HEK293 (cell line): Measurements from ENCODE around the gene ENGASE.

Experiments used
- CTCF ChIA-PET: fragments of 350-600 bp; formaldehyde crosslinking; extraction: SDS; loops from one replicate; lab custom pipeline; 2021; ENCODE audit warnings: antibody characterized with exemption; lab: Yijun Ruan, JAX
- POLR2A ChIA-PET: fragments of 300-600 bp; formaldehyde crosslinking; extraction: SDS; loops from one replicate; lab custom pipeline; 2020; ENCODE audit warnings: antibody characterized with exemption, inconsistent platforms; lab: Yijun Ruan, JAX
- H3K27ac ChIP-seq: fragments of 200-500 bp; sonication (Bioruptor generic); 2 replicates; pipeline ENCODE4 v1.5.1; 2014; ENCODE audit warnings: low read depth, low read length, control low read depth, inconsistent platforms; ENCODE audit errors: extremely low read depth
- H3K36me3 ChIP-seq, 2 experiments: fragments of 200-500 bp in 1 of 2; sonication (Bioruptor generic) in 1 of 2; 1 replicate in 1 of 2; 2 replicates in 1 of 2; pipeline ENCODE4 v1.5.1; 2014 to 2017; ENCODE audit warnings: inconsistent platforms in 2 of 2, low read length in 2 of 2; ENCODE audit not compliant: control insufficient read depth in 2 of 2, insufficient read depth in 1 of 2
- H3K4me1 ChIP-seq: fragments of 200-500 bp; sonication (Bioruptor generic); 2 replicates; pipeline ENCODE4 v1.5.1; 2014; ENCODE audit warnings: mild to moderate bottlenecking, low read length, inconsistent platforms; ENCODE audit not compliant: control insufficient read depth, insufficient read depth
- H3K4me3 ChIP-seq: 2 replicates; pipeline ENCODE4 v1.5.1; 2011; ENCODE audit warnings: low read depth, mild to moderate bottlenecking, control low read depth, low read length, moderate library complexity
- H3K9me3 ChIP-seq: fragments of 200-500 bp; sonication (Bioruptor generic); 2 replicates; pipeline ENCODE4 v1.5.1; 2014; ENCODE audit warnings: low read depth, low read length, inconsistent platforms; ENCODE audit not compliant: control insufficient read depth, insufficient read depth
- CTCF ChIP-seq: fragments of 450-650 bp; formaldehyde crosslinking; IDR thresholded peaks from 2 replicates; pipeline ENCODE4 v1.5.1; 2016; ENCODE audit warnings: missing biosample characterization, missing genetic modification characterization
- GLIS1 ChIP-seq: fragments of 450-650 bp; formaldehyde crosslinking; IDR thresholded peaks from 2 replicates; pipeline ENCODE4 v1.5.1; 2016; ENCODE audit warnings: missing biosample characterization, missing genetic modification characterization
- HOXA7 ChIP-seq: sonication (generic); formaldehyde crosslinking; IDR thresholded peaks from 2 replicates; pipeline ENCODE4 v1.8.1; 2022; ENCODE audit warnings: missing genetic modification reagents, borderline replicate concordance
- KLF17 ChIP-seq: fragments of 450-650 bp; formaldehyde crosslinking; IDR thresholded peaks from 2 replicates; pipeline ENCODE4 v1.5.1; 2016; ENCODE audit warnings: missing biosample characterization, missing genetic modification characterization
- SCRT2 ChIP-seq: fragments of 450-650 bp; formaldehyde crosslinking; IDR thresholded peaks from 2 replicates; pipeline ENCODE4 v1.5.1; 2016; ENCODE audit warnings: missing biosample characterization, missing genetic modification characterization
- SP3 ChIP-seq: fragments of 450-650 bp; formaldehyde crosslinking; IDR thresholded peaks from 2 replicates; pipeline ENCODE4 v1.5.1; 2016; ENCODE audit warnings: missing biosample characterization, missing genetic modification characterization
- ZBTB20 ChIP-seq: fragments of 450-650 bp; formaldehyde crosslinking; IDR thresholded peaks from 2 replicates; pipeline ENCODE4 v1.5.1; 2016; ENCODE audit warnings: missing biosample characterization, missing genetic modification characterization
- ZBTB44 ChIP-seq: fragments of 450-650 bp; IDR thresholded peaks from 2 replicates; pipeline ENCODE4 v1.5.1; 2018; ENCODE audit warnings: missing biosample characterization, mild to moderate bottlenecking, missing genetic modification characterization
- ZFHX2 ChIP-seq: fragments of 450-650 bp; formaldehyde crosslinking; conservative IDR thresholded peaks from 2 replicates; pipeline ENCODE4 v1.5.1; 2016; ENCODE audit warnings: missing biosample characterization, missing genetic modification characterization
- ZNF248 ChIP-seq: fragments of 450-650 bp; formaldehyde crosslinking; IDR thresholded peaks from 2 replicates; pipeline ENCODE4 v1.5.1; 2017; ENCODE audit warnings: missing biosample characterization, missing genetic modification characterization
- ZNF335 ChIP-seq: fragments of 450-650 bp; formaldehyde crosslinking; conservative IDR thresholded peaks from 2 replicates; pipeline ENCODE4 v1.5.1; 2016; ENCODE audit warnings: missing biosample characterization, missing genetic modification characterization
- ZNF362 ChIP-seq: fragments of 450-650 bp; formaldehyde crosslinking; IDR thresholded peaks from 2 replicates; pipeline ENCODE4 v1.5.1; 2016; ENCODE audit warnings: missing biosample characterization, missing genetic modification characterization
- ZNF394 ChIP-seq: fragments of 450-650 bp; formaldehyde crosslinking; IDR thresholded peaks from 2 replicates; pipeline ENCODE4 v1.5.1; 2016; ENCODE audit warnings: missing biosample characterization, missing genetic modification characterization, mild to moderate bottlenecking, moderate library complexity, borderline replicate concordance
- ZNF416 ChIP-seq: fragments of 450-650 bp; formaldehyde crosslinking; IDR thresholded peaks from 2 replicates; pipeline ENCODE4 v1.5.1; 2016; ENCODE audit warnings: missing biosample characterization, missing genetic modification characterization
- ZNF596 ChIP-seq: fragments of 450-650 bp; IDR thresholded peaks from 2 replicates; pipeline ENCODE4 v1.5.0; 2018; ENCODE audit warnings: missing biosample characterization, mild to moderate bottlenecking, missing genetic modification characterization, moderate library complexity

ENGASE gene

GRCh38 chr17:79027274-79027924, 47.2 kb upstream of the ENGASE start:
- CTCF ChIA-PET, result interaction anchor here (0.7 to 5.5 kb wide), 11 partner anchors 13 to 479 kb away, joined by 3 to 67 read pairs (median 7); no protein-coding TSS in a partner anchor
- no peaks in the 10 kb centered on the region for H3K9me3 ChIP-seq
- POLR2A ChIA-PET, result interaction anchor here (1.3 to 2.7 kb wide), 4 partner anchors 11 to 40 kb away, joined by 3 to 19 read pairs (median 6); partner anchors contain the start of gene CANT1
- no peak overlapping the region for H3K4me3 ChIP-seq
- peak; percentile 98 for TF ChIP-seq ZNF335
- TF ChIP-seq CTCF, result no peak
- no peak for TF ChIP-seq ZBTB44 (tag by site-specific recombination)
- no peak for TF ChIP-seq ZNF362 (tag by site-specific recombination)
- peak; percentile 63; the same call in 1 of the 2 replicates for TF ChIP-seq SCRT2 (tag by site-specific recombination)
- no peak for TF ChIP-seq ZNF394 (tag by site-specific recombination)
- TF ChIP-seq, all 188 proteins: peak for 2
- Histone ChIP-seq H3K36me3 (no peaks in the 10 kb centered on the region), H3K4me1 (peaks cover 26% of the 10 kb centered on the region), H3K27ac (peak overlapping the region; percentile 7; the same call in 1 of the 2 replicates)

GRCh38 chr17:79027925-79028491, 46.6 kb upstream of the ENGASE start:
- POLR2A ChIA-PET, result interaction anchor here (1.9 to 2.7 kb wide), 2 partner anchors 14 to 18 kb away, joined by 8 to 19 read pairs; partner anchors contain the start of gene CANT1
- Histone ChIP-seq H3K36me3 (no peaks in the 10 kb centered on the region), H3K27ac (no peak overlapping the region), H3K4me3 (no peak overlapping the region), H3K9me3 (no peaks in the 10 kb centered on the region), H3K4me1 (peaks cover 26% of the 10 kb centered on the region)
- TF ChIP-seq SP3 (no peak), KLF17 (peak; percentile 33; the same call in 1 of the 2 replicates), ZFHX2 (tag by site-specific recombination) (peak; percentile 44; the same call in 1 of the 2 replicates), ZNF416 (tag by site-specific recombination) (no peak), HOXA7 (CRISPR knock-in tag) (no peak), GLIS1 (tag by site-specific recombination) (peak; percentile 57), ZNF596 (tag by site-specific recombination) (no peak), ZBTB20 (peak; percentile 65; the same call in 1 of the 2 replicates), ZNF248 (tag by site-specific recombination) (no peak)
- CTCF ChIA-PET, result interaction anchor here (0.7 to 5.5 kb wide), 13 partner anchors 8 to 718 kb away, joined by 3 to 67 read pairs (median 3); no protein-coding TSS in a partner anchor
